ENCODE data around the gene AP3S2. TPM values are rescaled to one million over a fixed set of nuclear protein-coding genes. Genes with fewer than 3 reads are reported as not detected.

Gene AP3S2
- total and polyA plus RNA-seq, 2 of the 13 experiments (the other 11 are each of a cell fraction or from before 2014, with no cell fraction given), result 17.6 to 44.4 TPM

DNA sequence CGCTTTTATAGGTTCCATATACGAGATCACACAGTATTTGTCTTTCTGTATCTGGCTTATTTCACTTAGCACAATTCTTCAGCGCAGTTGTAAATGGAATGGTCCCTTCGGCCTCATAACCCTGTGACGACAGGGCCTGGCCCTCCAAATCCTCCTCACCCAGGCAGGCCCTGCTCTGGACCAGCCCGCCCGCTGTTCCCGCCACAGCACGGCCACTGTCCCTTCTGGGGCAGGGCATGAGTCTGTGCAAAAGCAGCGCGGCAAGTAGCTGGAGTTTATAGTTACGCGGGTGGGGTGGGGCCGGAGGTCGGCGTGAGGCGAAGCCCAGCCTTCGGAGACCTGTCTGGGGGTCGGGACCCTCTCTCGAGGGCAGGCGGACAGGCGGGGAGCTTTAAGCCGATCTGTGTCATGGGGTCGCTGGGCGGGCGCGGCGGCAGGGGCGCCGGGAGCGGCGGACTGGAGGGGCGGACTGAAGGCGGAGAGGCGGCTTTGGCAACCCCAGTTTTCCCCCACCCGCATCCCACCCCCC lies 18.4 kb upstream of the AP3S2 start (continued):
- TF ChIP-seq SNAI1 (CRISPR knock-in tag; IDR thresholded peaks at IDR 0.05; ENCODE audit: borderline replicate concordance), result no peak
- TF ChIP-seq ZFP36L1 (CRISPR knock-in tag; IDR thresholded peaks at IDR 0.05), result no peak
- no peak for TF ChIP-seq ZNF709 (CRISPR knock-in tag; IDR thresholded peaks at IDR 0.05)
- no peak for TF ChIP-seq MAF1 (CRISPR knock-in tag; IDR thresholded peaks at IDR 0.05; ENCODE audit: borderline replicate concordance)
- no peak; the same call in none of the 2 replicates for TF ChIP-seq TAF1 (CRISPR knock-in tag; IDR thresholded peaks at IDR 0.05)
- no peak for TF ChIP-seq TCF7L2 (IDR thresholded peaks at IDR 0.05; ENCODE audit: low read depth, low read length)
- TF ChIP-seq, protein P1, sequence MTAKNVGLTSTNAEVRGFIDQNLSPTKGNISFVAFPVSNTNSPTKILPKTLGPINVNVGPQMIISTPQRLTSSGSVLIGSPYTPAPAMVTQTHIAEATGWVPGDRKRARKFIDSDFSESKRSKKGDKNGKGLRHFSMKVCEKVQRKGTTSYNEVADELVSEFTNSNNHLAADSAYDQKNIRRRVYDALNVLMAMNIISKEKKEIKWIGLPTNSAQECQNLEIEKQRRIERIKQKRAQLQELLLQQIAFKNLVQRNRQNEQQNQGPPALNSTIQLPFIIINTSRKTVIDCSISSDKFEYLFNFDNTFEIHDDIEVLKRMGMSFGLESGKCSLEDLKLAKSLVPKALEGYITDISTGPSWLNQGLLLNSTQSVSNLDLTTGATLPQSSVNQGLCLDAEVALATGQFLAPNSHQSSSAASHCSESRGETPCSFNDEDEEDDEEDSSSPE (CRISPR knock-in tag; IDR thresholded peaks at IDR 0.05), result peak; percentile 80
- no peak for TF ChIP-seq ZSCAN9 (CRISPR knock-in tag; IDR thresholded peaks at IDR 0.05; ENCODE audit: borderline replicate concordance)
- TF ChIP-seq, protein P2, sequence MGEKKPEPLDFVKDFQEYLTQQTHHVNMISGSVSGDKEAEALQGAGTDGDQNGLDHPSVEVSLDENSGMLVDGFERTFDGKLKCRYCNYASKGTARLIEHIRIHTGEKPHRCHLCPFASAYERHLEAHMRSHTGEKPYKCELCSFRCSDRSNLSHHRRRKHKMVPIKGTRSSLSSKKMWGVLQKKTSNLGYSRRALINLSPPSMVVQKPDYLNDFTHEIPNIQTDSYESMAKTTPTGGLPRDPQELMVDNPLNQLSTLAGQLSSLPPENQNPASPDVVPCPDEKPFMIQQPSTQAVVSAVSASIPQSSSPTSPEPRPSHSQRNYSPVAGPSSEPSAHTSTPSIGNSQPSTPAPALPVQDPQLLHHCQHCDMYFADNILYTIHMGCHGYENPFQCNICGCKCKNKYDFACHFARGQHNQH (CRISPR knock-in tag; IDR thresholded peaks at IDR 0.05), result 0 out of 2 replicates have a peak, but pooled peaks have one; percentile 37
- peak; percentile 63; the same call in 1 of the 2 replicates for TF ChIP-seq ZNF564 (CRISPR knock-in tag; IDR thresholded peaks at IDR 0.05)
- TF ChIP-seq DNMT1 (CRISPR knock-in tag; IDR thresholded peaks at IDR 0.05), result peak; percentile 48; the same call in 1 of the 2 replicates
- TF ChIP-seq PHF20 (CRISPR knock-in tag; IDR thresholded peaks at IDR 0.05), result peak; percentile 58
- 0 out of 2 replicates have a peak, but pooled peaks have one; percentile 9 for TF ChIP-seq GATAD2A (CRISPR knock-in tag; IDR thresholded peaks at IDR 0.05)
- TF ChIP-seq, protein P3, sequence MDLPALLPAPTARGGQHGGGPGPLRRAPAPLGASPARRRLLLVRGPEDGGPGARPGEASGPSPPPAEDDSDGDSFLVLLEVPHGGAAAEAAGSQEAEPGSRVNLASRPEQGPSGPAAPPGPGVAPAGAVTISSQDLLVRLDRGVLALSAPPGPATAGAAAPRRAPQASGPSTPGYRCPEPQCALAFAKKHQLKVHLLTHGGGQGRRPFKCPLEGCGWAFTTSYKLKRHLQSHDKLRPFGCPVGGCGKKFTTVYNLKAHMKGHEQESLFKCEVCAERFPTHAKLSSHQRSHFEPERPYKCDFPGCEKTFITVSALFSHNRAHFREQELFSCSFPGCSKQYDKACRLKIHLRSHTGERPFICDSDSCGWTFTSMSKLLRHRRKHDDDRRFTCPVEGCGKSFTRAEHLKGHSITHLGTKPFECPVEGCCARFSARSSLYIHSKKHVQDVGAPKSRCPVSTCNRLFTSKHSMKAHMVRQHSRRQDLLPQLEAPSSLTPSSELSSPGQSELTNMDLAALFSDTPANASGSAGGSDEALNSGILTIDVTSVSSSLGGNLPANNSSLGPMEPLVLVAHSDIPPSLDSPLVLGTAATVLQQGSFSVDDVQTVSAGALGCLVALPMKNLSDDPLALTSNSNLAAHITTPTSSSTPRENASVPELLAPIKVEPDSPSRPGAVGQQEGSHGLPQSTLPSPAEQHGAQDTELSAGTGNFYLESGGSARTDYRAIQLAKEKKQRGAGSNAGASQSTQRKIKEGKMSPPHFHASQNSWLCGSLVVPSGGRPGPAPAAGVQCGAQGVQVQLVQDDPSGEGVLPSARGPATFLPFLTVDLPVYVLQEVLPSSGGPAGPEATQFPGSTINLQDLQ (CRISPR knock-in tag; IDR thresholded peaks at IDR 0.05), result 0 out of 2 replicates have a peak, but pooled peaks have one; percentile 51
- TF ChIP-seq, protein P4, sequence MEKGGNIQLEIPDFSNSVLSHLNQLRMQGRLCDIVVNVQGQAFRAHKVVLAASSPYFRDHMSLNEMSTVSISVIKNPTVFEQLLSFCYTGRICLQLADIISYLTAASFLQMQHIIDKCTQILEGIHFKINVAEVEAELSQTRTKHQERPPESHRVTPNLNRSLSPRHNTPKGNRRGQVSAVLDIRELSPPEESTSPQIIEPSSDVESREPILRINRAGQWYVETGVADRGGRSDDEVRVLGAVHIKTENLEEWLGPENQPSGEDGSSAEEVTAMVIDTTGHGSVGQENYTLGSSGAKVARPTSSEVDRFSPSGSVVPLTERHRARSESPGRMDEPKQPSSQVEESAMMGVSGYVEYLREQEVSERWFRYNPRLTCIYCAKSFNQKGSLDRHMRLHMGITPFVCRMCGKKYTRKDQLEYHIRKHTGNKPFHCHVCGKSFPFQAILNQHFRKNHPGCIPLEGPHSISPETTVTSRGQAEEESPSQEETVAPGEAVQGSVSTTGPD (CRISPR knock-in tag; IDR thresholded peaks at IDR 0.05), result no peak
- TF ChIP-seq, protein P5, sequence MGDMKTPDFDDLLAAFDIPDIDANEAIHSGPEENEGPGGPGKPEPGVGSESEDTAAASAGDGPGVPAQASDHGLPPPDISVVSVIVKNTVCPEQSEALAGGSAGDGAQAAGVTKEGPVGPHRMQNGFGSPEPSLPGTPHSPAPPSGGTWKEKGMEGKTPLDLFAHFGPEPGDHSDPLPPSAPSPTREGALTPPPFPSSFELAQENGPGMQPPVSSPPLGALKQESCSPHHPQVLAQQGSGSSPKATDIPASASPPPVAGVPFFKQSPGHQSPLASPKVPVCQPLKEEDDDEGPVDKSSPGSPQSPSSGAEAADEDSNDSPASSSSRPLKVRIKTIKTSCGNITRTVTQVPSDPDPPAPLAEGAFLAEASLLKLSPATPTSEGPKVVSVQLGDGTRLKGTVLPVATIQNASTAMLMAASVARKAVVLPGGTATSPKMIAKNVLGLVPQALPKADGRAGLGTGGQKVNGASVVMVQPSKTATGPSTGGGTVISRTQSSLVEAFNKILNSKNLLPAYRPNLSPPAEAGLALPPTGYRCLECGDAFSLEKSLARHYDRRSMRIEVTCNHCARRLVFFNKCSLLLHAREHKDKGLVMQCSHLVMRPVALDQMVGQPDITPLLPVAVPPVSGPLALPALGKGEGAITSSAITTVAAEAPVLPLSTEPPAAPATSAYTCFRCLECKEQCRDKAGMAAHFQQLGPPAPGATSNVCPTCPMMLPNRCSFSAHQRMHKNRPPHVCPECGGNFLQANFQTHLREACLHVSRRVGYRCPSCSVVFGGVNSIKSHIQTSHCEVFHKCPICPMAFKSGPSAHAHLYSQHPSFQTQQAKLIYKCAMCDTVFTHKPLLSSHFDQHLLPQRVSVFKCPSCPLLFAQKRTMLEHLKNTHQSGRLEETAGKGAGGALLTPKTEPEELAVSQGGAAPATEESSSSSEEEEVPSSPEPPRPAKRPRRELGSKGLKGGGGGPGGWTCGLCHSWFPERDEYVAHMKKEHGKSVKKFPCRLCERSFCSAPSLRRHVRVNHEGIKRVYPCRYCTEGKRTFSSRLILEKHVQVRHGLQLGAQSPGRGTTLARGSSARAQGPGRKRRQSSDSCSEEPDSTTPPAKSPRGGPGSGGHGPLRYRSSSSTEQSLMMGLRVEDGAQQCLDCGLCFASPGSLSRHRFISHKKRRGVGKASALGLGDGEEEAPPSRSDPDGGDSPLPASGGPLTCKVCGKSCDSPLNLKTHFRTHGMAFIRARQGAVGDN (CRISPR knock-in tag; IDR thresholded peaks at IDR 0.05), result peak; percentile 88
- TF ChIP-seq, protein P6, sequence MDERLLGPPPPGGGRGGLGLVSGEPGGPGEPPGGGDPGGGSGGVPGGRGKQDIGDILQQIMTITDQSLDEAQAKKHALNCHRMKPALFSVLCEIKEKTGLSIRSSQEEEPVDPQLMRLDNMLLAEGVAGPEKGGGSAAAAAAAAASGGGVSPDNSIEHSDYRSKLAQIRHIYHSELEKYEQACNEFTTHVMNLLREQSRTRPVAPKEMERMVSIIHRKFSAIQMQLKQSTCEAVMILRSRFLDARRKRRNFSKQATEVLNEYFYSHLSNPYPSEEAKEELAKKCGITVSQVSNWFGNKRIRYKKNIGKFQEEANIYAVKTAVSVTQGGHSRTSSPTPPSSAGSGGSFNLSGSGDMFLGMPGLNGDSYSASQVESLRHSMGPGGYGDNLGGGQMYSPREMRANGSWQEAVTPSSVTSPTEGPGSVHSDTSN (CRISPR knock-in tag; IDR thresholded peaks at IDR 0.05), result no peak

Measured in HepG2 (cell line).